K562 (cell line): ENCODE measurements around the gene BRD3OS. TPM values are rescaled to one million over a fixed set of nuclear protein-coding genes. Genes with fewer than 3 reads are reported as not detected.
"Not testable (repeated sequence)": the region's sequence is repeated elsewhere in the genome, so short reads cannot be mapped to it uniquely, and the experiment has no call there.

Source experiments
- ATAC-seq: fragments of 200-7000 bp; cut with Tn5 transposase; 3 replicates; pipeline ENCODE4 v1.9.1; 2020; ENCODE audit warnings: moderate library complexity
- BruUV-seq: library from RNA; stranded (reverse); fragments of 400-500 nt; replicated peaks from 2 replicates; lab custom pipeline; 2021; lab: Mats Ljungman, UMichigan
- CTCF ChIA-PET: fragments of 300-600 bp; formaldehyde crosslinking; extraction: SDS; loops from one replicate; lab custom pipeline; 2021; ENCODE audit warnings: low intra/inter-chr PET ratio; lab: Yijun Ruan, JAX
- POLR2A ChIA-PET: fragments of 300-600, 350-650 bp; sonication (Branson Sonifier 250); formaldehyde crosslinking; extraction: SDS; loops from one replicate; lab custom pipeline; 2021; ENCODE audit warnings: antibody characterized with exemption, inconsistent platforms; lab: Yijun Ruan, JAX
- DNase-seq, 4 experiments: peaks; one replicate each; pipeline versions ENCODE4 v3.0.0 to v3.0.0-alpha.2; 2011 to 2018; ENCODE audit warnings: low spot score in 3 of 4, mixed read lengths in 3 of 4; ENCODE audit errors: extremely low read depth in 1 of 4
- FAIRE-seq: peaks from 2 replicates; lab custom pipeline; 2011; peaks lifted over from hg19 to GRCh38; lab: Jason Lieb, UNC
- H2AFZ ChIP-seq: 2 replicates; pipeline ENCODE4 v1.6.0; 2011; ENCODE audit warnings: low read depth, low read length, control low read depth, inconsistent platforms
- H3K27ac ChIP-seq: fragments of 200-600 bp; 3 replicates; pipeline ENCODE4 v1.8.0; 2011; ENCODE audit warnings: low read depth, mild to moderate bottlenecking, control low read depth, inconsistent platforms, low read length, moderate library complexity, mixed read lengths; ENCODE audit errors: extremely low read depth
- H3K27me3 ChIP-seq, 2 experiments: fragments of 300-600 bp in 1 of 2; 2 replicates in 1 of 2; 3 replicates in 1 of 2; pipeline versions ENCODE4 v1.6.0 to v1.8.0; 2011; ENCODE audit warnings: inconsistent platforms in 2 of 2, low read length in 2 of 2, mild to moderate bottlenecking in 1 of 2, mixed read lengths in 1 of 2, moderate library complexity in 1 of 2; ENCODE audit not compliant: control insufficient read depth in 2 of 2, insufficient read depth in 2 of 2
- H3K36me3 ChIP-seq: fragments of 300-600 bp; 3 replicates; pipeline ENCODE4 v1.8.0; 2011; ENCODE audit warnings: mild to moderate bottlenecking, low read length, inconsistent platforms; ENCODE audit not compliant: control insufficient read depth, insufficient read depth
- H3K4me1 ChIP-seq, 2 experiments: fragments of 200-600 bp in 1 of 2; replicated peaks in 1 of 2; 2 replicates in 1 of 2; 3 replicates in 1 of 2; pipeline versions ENCODE4 v1.5.1 to v1.8.0; 2011; ENCODE audit warnings: inconsistent platforms in 2 of 2, low read length in 2 of 2, mild to moderate bottlenecking in 1 of 2, mixed read lengths in 1 of 2, moderate library complexity in 1 of 2; ENCODE audit not compliant: control insufficient read depth in 2 of 2, insufficient read depth in 2 of 2
- H3K4me2 ChIP-seq: 2 replicates; pipeline ENCODE4 v1.6.1; 2011; ENCODE audit warnings: low read length, control low read depth, inconsistent platforms, mixed read lengths; ENCODE audit not compliant: insufficient read depth
- H3K4me3 ChIP-seq: fragments of 200-600 bp; sonication (generic), shearing (Covaris generic); 2 replicates; pipeline ENCODE4 v1.5.1; 2016; ENCODE audit warnings: control low read depth, inconsistent platforms
- H3K79me2 ChIP-seq: fragments of 200-600 bp; 3 replicates; pipeline ENCODE4 v1.8.0; 2011; ENCODE audit warnings: low read length, inconsistent platforms; ENCODE audit not compliant: control insufficient read depth, insufficient read depth
- H3K9ac ChIP-seq, 2 experiments: 2 replicates each; pipeline versions ENCODE4 v1.6.0 to v1.6.1; 2011; ENCODE audit warnings: low read depth in 2 of 2, low read length in 2 of 2, control low read depth in 1 of 2, inconsistent platforms in 1 of 2, mild to moderate bottlenecking in 1 of 2, mixed read lengths in 1 of 2; ENCODE audit not compliant: insufficient read depth in 1 of 2
- H3K9me1 ChIP-seq: one replicate; pipeline ENCODE4 v1.6.0; 2011; ENCODE audit warnings: inconsistent platforms, mild to moderate bottlenecking, low read length, moderate library complexity; ENCODE audit not compliant: control insufficient read depth, insufficient read depth
- H3K9me3 ChIP-seq: replicated peaks from 2 replicates; pipeline ENCODE4 v1.5.1; 2011; ENCODE audit warnings: low read depth, low read length, inconsistent platforms; ENCODE audit not compliant: control insufficient read depth, insufficient read depth
- H4K20me1 ChIP-seq: replicated peaks from 2 replicates; pipeline ENCODE4 v1.6.1; 2011; ENCODE audit warnings: low read length, inconsistent platforms, mixed read lengths; ENCODE audit not compliant: control insufficient read depth, insufficient read depth
- CHCHD3 ChIP-seq: fragments of 250-450 bp; sonication (Bioruptor Pico); IDR thresholded peaks from 2 replicates; pipeline ENCODE4 v2.1.2; 2022; ENCODE audit warnings: mild to moderate bottlenecking
- FOXK1 ChIP-seq: sonication (generic); formaldehyde crosslinking; IDR thresholded peaks from 2 replicates; pipeline ENCODE4 v1.8.0; 2022; ENCODE audit warnings: missing genetic modification reagents, mild to moderate bottlenecking, borderline replicate concordance
- HNRNPK ChIP-seq: fragments of 200-400 bp; formaldehyde crosslinking; IDR thresholded peaks from one replicate; pipeline ENCODE4 v1.6.1; 2018; ENCODE audit warnings: mild to moderate bottlenecking, low read depth, low read length; ENCODE audit not compliant: poor library complexity, severe bottlenecking
- KLF1 ChIP-seq: fragments of 450-650 bp; IDR thresholded peaks from 2 replicates; pipeline ENCODE4 v1.6.1; 2016; ENCODE audit warnings: missing genetic modification characterization, missing compliant biosample characterization
- MBD1 ChIP-seq: fragments of 250-450 bp; sonication (Bioruptor Pico); IDR thresholded peaks from 2 replicates; pipeline ENCODE4 v1.8.0; 2022; ENCODE audit warnings: inconsistent platforms
- NR1H2 ChIP-seq: sonication (generic); formaldehyde crosslinking; IDR thresholded peaks from 2 replicates; pipeline ENCODE4 v1.4.0; 2020; ENCODE audit warnings: mild to moderate bottlenecking, missing genetic modification reagents
- POLR2AphosphoS2 ChIP-seq: IDR thresholded peaks from 2 replicates; pipeline ENCODE4 v1.6.1; 2012; ENCODE audit warnings: low read length, improper control_type of control experiment
- SRSF9 ChIP-seq: fragments of 200-400 bp; formaldehyde crosslinking; IDR thresholded peaks from 2 replicates; pipeline ENCODE4 v1.6.1; 2017; ENCODE audit warnings: low read depth, low read length, borderline replicate concordance
- TARDBP ChIP-seq: fragments of 450-650 bp; IDR thresholded peaks from 2 replicates; pipeline ENCODE4 v1.6.1; 2016
- WGBS: fragments of 100-300 bp; shearing (Covaris generic); methylation state at CpG from one replicate; pipeline ENCODE4 v1.1.6; 2016; ENCODE audit warnings: low coverage, mixed read lengths; ENCODE audit not compliant: insufficient coverage; ENCODE audit errors: missing lambda C conversion rate; 5-methylcytosine and 5-hydroxymethylcytosine counted together
- in situ Hi-C: fragments of 300-500 bp; cut with MboI; formaldehyde crosslinking; loops from 4 replicates; pipeline ENCODE4 v1.15.0; 2018; ENCODE audit warnings: inconsistent platforms, mixed read lengths
- intact Hi-C: fragments of 100-400 bp; cut with micrococcal nuclease; formaldehyde crosslinking; loops from 2 replicates; pipeline ENCODE4 v1.14.2; 2022
- polyA plus RNA-seq, 8 experiments: library from polyadenylated mRNA; depleted of rRNA in 4 of 8; stranded (reverse) in 5 of 8; unstranded in 3 of 8; fragments of >200 nt; fragmentation: Nextera tagmentation in 2 of 8; fragmentation: Illumina TruSeq in 1 of 8; extraction: Ambion mirVana in 2 of 8; extraction: Trizol in 1 of 8; gene quantifications; 2 replicates each; pipeline versions ENCODE4 v1.2.1 to v1.2.3, GENCODE V29; 2011 to 2014; ENCODE audit warnings: inconsistent platforms in 1 of 8, missing spikeins in 1 of 8
- total RNA-seq, 7 experiments: library from RNA; depleted of rRNA in 6 of 7; stranded (reverse); fragments of >200 nt in 6 of 7; fragmentation: Illumina TruSeq in 2 of 7; extraction: Trizol in 2 of 7; gene quantifications; 2 replicates each; pipeline versions ENCODE4 v1.2.1 to v1.2.3, GENCODE V29; 2011 to 2021; ENCODE audit warnings: low replicate concordance in 1 of 7

BRD3OS gene
- total and polyA plus RNA-seq, 9 of the 15 experiments (the other 6 are each of a cell fraction or from before 2014, with no cell fraction given) = 1.1 to 8.7 (median 5.9) TPM

DNA sequence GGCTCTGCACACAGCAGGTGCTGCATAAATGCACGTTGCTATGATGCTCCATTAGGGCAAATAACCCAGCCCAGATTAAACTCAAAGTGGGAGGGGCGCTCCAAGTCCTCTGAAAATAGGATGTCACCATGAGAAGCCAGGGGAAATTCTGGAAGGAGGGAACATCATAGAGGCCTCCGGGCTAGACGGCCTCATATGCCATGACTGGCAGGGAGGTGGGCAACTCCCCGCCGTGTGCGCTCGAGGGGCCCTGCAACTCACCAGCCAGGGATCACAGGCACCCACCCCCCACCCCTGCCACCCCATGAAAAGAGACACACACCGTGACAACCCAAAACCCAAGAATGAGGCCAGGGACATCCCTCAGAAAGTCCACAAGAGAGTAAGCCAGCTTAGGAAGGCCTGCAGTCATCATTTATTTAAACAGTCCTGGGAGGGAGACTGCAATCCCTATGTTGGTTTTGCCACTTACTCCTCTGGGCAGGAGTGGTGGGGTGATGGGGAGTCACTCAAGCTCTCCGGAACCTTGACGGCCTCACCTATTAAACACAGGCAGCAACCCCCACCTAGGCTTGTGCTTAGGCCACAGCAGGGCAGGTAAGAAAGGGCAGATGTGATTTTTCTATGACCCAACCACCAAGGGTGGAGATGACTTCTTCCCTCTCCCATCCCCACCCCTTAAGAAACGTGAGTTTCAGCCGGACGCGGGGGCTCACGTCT lies 37.2 kb upstream of the BRD3OS start (continued):
- TF ChIP-seq MBD1 (CRISPR knock-in tag) (no peak), FOXK1 (CRISPR knock-in tag) (no peak), KLF1 (tag) (no peak), CHCHD3 (CRISPR knock-in tag) (no peak), SRSF9 (no peak), TARDBP (no peak), POLR2AphosphoS2 (no peak), HNRNPK (no peak), NR1H2 (CRISPR knock-in tag) (no peak)

DNA sequence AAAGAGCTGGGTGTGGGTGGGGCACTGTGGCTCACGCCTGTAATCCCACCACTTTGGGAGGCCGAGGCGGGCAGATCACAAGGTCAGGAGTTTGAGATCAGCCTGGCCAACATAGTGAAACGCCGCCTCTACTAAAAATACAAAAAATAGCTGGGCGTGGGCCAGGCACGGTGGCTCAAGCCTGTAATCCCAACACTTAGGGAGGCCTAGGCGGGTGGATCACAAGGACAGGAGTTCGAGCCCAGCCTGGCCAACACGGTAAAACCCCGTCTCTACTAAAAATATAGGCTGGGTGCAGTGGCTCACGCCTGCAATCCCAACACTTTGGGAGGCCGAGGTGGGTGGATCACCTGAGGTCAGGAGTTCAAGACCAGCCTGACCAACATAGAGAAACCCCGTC lies 36.5 kb upstream of the BRD3OS start:
- H3K27ac ChIP-seq, in situ Hi-C loops, H3K36me3 ChIP-seq, BruUV-seq, DNase-seq, H2AFZ ChIP-seq, H3K79me2 ChIP-seq, FAIRE-seq, ATAC-seq, H3K9me1 ChIP-seq, H3K4me3 ChIP-seq, intact Hi-C loops, H3K4me2 ChIP-seq, H3K9ac ChIP-seq, H3K9me3 ChIP-seq: not testable (repeated sequence)
- WGBS = 21% methylated on average over 8 of the region's 14 CpGs
- ChIA-PET CTCF (interaction anchor here (0.7 kb wide), 2 partner anchors 316 to 756 kb away, joined by 4 to 5 read pairs; no protein-coding TSS in a partner anchor), POLR2A (interaction anchor here (0.6 kb wide), 1 partner anchor 136 kb away, joined by 3 read pairs; no protein-coding TSS in a partner anchor)
- H3K4me1 ChIP-seq = peaks cover 0 to 36% of the 10 kb centered on the region in 2 experiments; a peak in 3 of 5 replicates
- peaks cover 3 to 45% of the 10 kb centered on the region in 2 experiments; a peak in 4 of 5 replicates for H3K27me3 ChIP-seq
- H4K20me1 ChIP-seq = peaks cover 25% of the 10 kb centered on the region
